ENCODE measurements around the gene MICALL2.

DNA sequence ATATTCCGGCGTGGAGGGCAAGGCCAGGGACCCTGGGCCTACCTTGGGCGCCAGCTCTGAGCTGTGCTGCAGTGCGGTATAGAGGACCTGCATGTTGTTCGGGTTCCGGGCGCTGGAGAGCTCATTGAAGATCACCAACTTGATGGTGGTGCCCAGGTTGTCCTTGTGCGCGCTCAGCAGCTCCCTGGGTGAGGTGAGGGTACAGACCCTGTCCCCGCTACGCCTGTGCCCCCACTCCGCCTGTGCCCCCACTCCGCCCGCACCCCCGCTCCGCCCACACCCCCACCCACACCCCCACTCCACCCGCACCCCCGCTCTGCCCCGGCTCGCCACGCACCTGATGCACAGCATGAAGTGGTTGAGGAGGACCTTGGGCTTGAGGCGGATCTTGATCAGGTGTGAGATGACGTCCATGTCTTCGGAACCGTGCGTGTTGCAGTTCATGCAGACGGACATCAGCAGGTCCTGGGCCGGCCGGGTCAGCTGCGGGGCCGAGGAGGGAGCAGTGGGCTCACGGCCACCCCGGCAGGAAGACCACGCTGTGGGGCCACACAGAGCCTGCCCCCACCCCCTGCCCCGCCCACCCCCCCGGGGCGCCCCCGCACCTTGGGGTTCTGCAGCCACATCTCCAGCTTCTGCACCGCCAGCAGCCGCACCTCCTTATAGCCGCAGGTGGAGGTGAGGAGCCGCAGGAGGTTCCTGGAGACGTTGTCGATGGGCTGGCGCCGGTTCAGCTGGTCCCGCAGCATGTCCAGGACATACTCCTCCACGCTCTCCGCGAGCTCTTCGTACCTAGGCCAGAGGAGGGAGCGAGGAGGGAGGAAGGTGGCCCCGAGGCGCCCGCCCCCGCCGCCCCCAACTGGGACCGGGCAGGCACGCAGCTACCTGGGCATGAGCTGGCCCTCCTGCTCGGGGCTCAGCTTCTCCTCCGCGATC, 39.4 kb upstream of the MICALL2 start:
- TF ChIP-seq, protein P1, sequence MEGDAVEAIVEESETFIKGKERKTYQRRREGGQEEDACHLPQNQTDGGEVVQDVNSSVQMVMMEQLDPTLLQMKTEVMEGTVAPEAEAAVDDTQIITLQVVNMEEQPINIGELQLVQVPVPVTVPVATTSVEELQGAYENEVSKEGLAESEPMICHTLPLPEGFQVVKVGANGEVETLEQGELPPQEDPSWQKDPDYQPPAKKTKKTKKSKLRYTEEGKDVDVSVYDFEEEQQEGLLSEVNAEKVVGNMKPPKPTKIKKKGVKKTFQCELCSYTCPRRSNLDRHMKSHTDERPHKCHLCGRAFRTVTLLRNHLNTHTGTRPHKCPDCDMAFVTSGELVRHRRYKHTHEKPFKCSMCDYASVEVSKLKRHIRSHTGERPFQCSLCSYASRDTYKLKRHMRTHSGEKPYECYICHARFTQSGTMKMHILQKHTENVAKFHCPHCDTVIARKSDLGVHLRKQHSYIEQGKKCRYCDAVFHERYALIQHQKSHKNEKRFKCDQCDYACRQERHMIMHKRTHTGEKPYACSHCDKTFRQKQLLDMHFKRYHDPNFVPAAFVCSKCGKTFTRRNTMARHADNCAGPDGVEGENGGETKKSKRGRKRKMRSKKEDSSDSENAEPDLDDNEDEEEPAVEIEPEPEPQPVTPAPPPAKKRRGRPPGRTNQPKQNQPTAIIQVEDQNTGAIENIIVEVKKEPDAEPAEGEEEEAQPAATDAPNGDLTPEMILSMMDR (IDR thresholded peaks at IDR 0.05): no peak
- no peak for TF ChIP-seq POLR2A (IDR thresholded peaks at IDR 0.05)

Measured in Peyer's patch (tissue), 4 donors.